B cell (primary cell): ENCODE results near the gene SMPD3. TPM values are rescaled to one million over a fixed set of nuclear protein-coding genes. Genes with fewer than 3 reads are reported as not detected.

ENCODE experiments used
- ATAC-seq: fragments of 200-7000 bp; cut with Tn5 transposase; one replicate; pipeline ENCODE4 v1.10.0; 2021; ENCODE audit warnings: low read depth, mild to moderate bottlenecking, moderate number of reproducible peaks, moderate library complexity
- CTCF ChIA-PET: fragments of 350-600 bp; sonication (Branson Sonifier 250); formaldehyde crosslinking; loops from one replicate; lab custom pipeline; 2021; ENCODE audit warnings: antibody characterized with exemption, inconsistent platforms; lab: Charles Lee
- POLR2A ChIA-PET: fragments of 350-600 bp; sonication (Branson Sonifier 250); formaldehyde crosslinking; loops from one replicate; lab custom pipeline; 2021; ENCODE audit warnings: antibody characterized with exemption; lab: Charles Lee
- DNase-seq: peaks from one replicate; pipeline ENCODE4 v3.0.0; 2013
- H2AFZ ChIP-seq: 2 replicates; pipeline ENCODE4 v1.6.1; 2012; ENCODE audit warnings: mild to moderate bottlenecking, low read depth, low read length; ENCODE audit not compliant: insufficient read depth, poor library complexity, severe bottlenecking
- H3K27ac ChIP-seq, 2 donors: 1 replicate in 1 of 2; 2 replicates in 1 of 2; pipeline ENCODE4 v1.5.1; 2012 to 2013; ENCODE audit warnings: low read length in 2 of 2, mild to moderate bottlenecking in 2 of 2, moderate library complexity in 1 of 2
- H3K27me3 ChIP-seq, 4 experiments: fragments of 200-600 bp in 1 of 4; sonication (generic) in 1 of 4; replicated peaks in 1 of 4; 1 replicate in 2 of 4; 2 replicates in 2 of 4; pipeline versions ENCODE4 v1.6.1 to v1.7.0; 2013 to 2016; ENCODE audit warnings: low read length in 3 of 4, mild to moderate bottlenecking in 2 of 4, mixed read lengths in 1 of 4, moderate library complexity in 1 of 4; ENCODE audit not compliant: insufficient read depth in 4 of 4, control insufficient read depth in 3 of 4; ENCODE audit errors: control extremely low read depth in 1 of 4
- H3K36me3 ChIP-seq, 2 experiments: replicated peaks in 1 of 2; 1 replicate in 1 of 2; 2 replicates in 1 of 2; pipeline versions ENCODE4 v1.6.1 to v1.7.1; 2013; ENCODE audit warnings: low read length in 1 of 2; ENCODE audit not compliant: insufficient read depth in 2 of 2, control insufficient read depth in 1 of 2; ENCODE audit errors: control extremely low read depth in 1 of 2, extremely low read depth in 1 of 2
- H3K4me1 ChIP-seq, 2 donors: fragments of 200-600 bp in 1 of 2; sonication (generic) in 1 of 2; 1 replicate in 1 of 2; 2 replicates in 1 of 2; pipeline versions ENCODE4 v1.5.1 to v1.6.1; 2013 to 2017; ENCODE audit warnings: low read length in 2 of 2; ENCODE audit not compliant: control insufficient read depth in 2 of 2, insufficient read depth in 2 of 2
- H3K4me2 ChIP-seq: replicated peaks from 2 replicates; pipeline ENCODE3; 2012; ENCODE audit warnings: mild to moderate bottlenecking, low read depth, low read length; ENCODE audit not compliant: poor library complexity, severe bottlenecking
- H3K4me3 ChIP-seq, 5 experiments: fragments of 200-600 bp in 1 of 5; sonication (generic) in 1 of 5; 1 replicate in 3 of 5; 2 replicates in 2 of 5; pipeline versions ENCODE4 v1.5.1 to v1.7.0; 2011 to 2016; ENCODE audit warnings: low read length in 4 of 5, mild to moderate bottlenecking in 4 of 5, low read depth in 2 of 5, control low read depth in 1 of 5, moderate library complexity in 1 of 5; ENCODE audit not compliant: insufficient read depth in 1 of 5; ENCODE audit errors: control extremely low read depth in 1 of 5, extremely low read depth in 1 of 5
- H3K79me2 ChIP-seq: fragments of 200-600 bp; sonication (generic); one replicate; pipeline ENCODE4 v1.6.0; 2016; ENCODE audit warnings: low read length; ENCODE audit not compliant: control insufficient read depth, insufficient read depth
- H3K9ac ChIP-seq: fragments of 200-600 bp; sonication (generic); 2 replicates; pipeline ENCODE4 v1.6.1; 2017; ENCODE audit warnings: mild to moderate bottlenecking, low read length, moderate library complexity
- H3K9me3 ChIP-seq, 3 donors: one replicate each; pipeline versions ENCODE4 v1.6.1 to v1.7.1; 2013; ENCODE audit warnings: low read length in 2 of 3; ENCODE audit not compliant: control insufficient read depth in 2 of 3, insufficient read depth in 1 of 3; ENCODE audit errors: control extremely low read depth in 1 of 3
- H4K20me1 ChIP-seq: 2 replicates; pipeline ENCODE4 v1.6.0; 2012; ENCODE audit warnings: mild to moderate bottlenecking, low read length; ENCODE audit not compliant: insufficient read depth, control insufficient read depth, poor library complexity, severe bottlenecking
- H3K27ac Mint-ChIP-seq: one replicate; pipeline ENCODE4 v1.8.0; 2021; ENCODE audit warnings: mixed read lengths
- H3K27me3 Mint-ChIP-seq: one replicate; pipeline ENCODE4 v1.8.0; 2021; ENCODE audit warnings: mixed read lengths
- H3K4me1 Mint-ChIP-seq: one replicate; pipeline ENCODE4 v1.8.0; 2021; ENCODE audit warnings: mixed read lengths
- H3K4me3 Mint-ChIP-seq: one replicate; pipeline ENCODE4 v1.8.0; 2021; ENCODE audit warnings: mixed read lengths
- H3K9me3 Mint-ChIP-seq: one replicate; pipeline ENCODE4 v1.8.0; 2022; ENCODE audit warnings: mixed read lengths; ENCODE audit not compliant: insufficient read depth
- CTCF ChIP-seq: fragments of 200-600 bp; IDR thresholded peaks from one replicate; pipeline ENCODE4 v1.8.0; 2022; ENCODE audit warnings: antibody characterized with exemption, mild to moderate bottlenecking
- EZH2 ChIP-seq: IDR thresholded peaks from 2 replicates; pipeline ENCODE4 v1.6.1; 2012; ENCODE audit warnings: borderline replicate concordance, low read depth, mild to moderate bottlenecking, moderate library complexity, low read length; ENCODE audit not compliant: insufficient read depth, poor library complexity, severe bottlenecking
- WGBS: methylation state at CpG from one replicate; pipeline ENCODE4 v1.1.5; 2013; ENCODE audit warnings: missing lambda C conversion rate; ENCODE audit not compliant: insufficient coverage; 5-methylcytosine and 5-hydroxymethylcytosine counted together
- intact Hi-C: fragments of 100-400 bp; cut with micrococcal nuclease; formaldehyde crosslinking; loops from one replicate; pipeline ENCODE4 v1.10.0; 2022
- polyA plus RNA-seq: library from polyadenylated mRNA; depleted of rRNA; stranded (reverse); fragments of >200 nt; gene quantifications from 2 replicates; pipeline ENCODE4 v1.2.3, GENCODE V29; 2012
- total RNA-seq, 2 donors: library from RNA; stranded (reverse); fragments of 120-200 nt in 1 of 2; gene quantifications; 1 replicate in 1 of 2; 2 replicates in 1 of 2; pipeline versions ENCODE4 v1.2.3 to v1.2.4, GENCODE V29; 2013 to 2022

SMPD3 gene
- total and polyA plus RNA-seq, 2 donors (not counting 1 experiment from before 2014, with no cell fraction given) = 1.2 to 2.8 TPM

- H3K27me3 Mint-ChIP-seq = peaks cover 15% of the 10 kb centered on the region
- H3K4me2 ChIP-seq = no peak overlapping the region
- peaks cover 0 to 6% (median 2%) of the 10 kb centered on the region in 3 donors for H3K9me3 ChIP-seq
- H4K20me1 ChIP-seq = no peaks in the 10 kb centered on the region
- no peak overlapping the region for H3K9ac ChIP-seq
- POLR2A ChIA-PET = no interaction called here
- no peaks in the 10 kb centered on the region for H3K9me3 Mint-ChIP-seq
- H3K27ac ChIP-seq = no peak overlapping the region
- H3K4me1 Mint-ChIP-seq = no peaks in the 10 kb centered on the region
- no peak overlapping the region for H3K4me3 Mint-ChIP-seq
- TF ChIP-seq CTCF = no peak
- ATAC-seq (no peak), DNase-seq (no peak)
- 76% methylated on average over 2 of the region's 5 CpGs for WGBS
- H3K36me3 ChIP-seq = no peaks in the 10 kb centered on the region
- no peak overlapping the region for H3K4me3 ChIP-seq
- H3K79me2 ChIP-seq = no peaks in the 10 kb centered on the region
- intact Hi-C loops = no loop called here
- no peak overlapping the region for H2AFZ ChIP-seq
- H3K27ac Mint-ChIP-seq = no peak overlapping the region
- CTCF ChIA-PET = no interaction called here
- H3K4me1 ChIP-seq = no peaks in the 10 kb centered on the region
- peaks cover 0 to 12% (median 4%) of the 10 kb centered on the region in 4 experiments for H3K27me3 ChIP-seq
Observed at GRCh38 chr16:68434624-68435210, 13.6 kb downstream of the SMPD3 start.

DNA sequence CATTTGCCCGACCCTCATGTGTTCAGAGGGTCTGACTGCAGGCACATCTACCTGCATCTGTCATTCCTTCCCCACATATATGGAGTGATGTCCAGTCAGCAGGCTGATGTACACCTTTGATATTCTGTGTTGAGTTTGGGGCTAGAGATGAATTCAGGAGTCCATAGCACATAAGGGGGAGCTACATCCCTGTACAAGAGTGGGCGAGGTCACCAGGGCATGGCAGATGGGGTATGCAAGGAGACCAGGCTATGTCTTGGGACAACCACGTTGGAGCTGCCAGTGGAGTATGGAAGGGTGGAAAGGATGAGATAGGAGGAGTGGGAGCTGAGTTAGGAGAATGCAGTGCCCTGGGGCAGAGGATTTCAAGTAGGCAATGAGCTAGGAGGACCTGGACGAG, 15.0 kb downstream of the SMPD3 start:
- H3K27ac ChIP-seq = no peak overlapping the region
- no peak for DNase-seq
- no peak overlapping the region for H3K4me3 ChIP-seq
- no peak overlapping the region for H3K27ac Mint-ChIP-seq
- no peaks in the 10 kb centered on the region for H3K9me3 Mint-ChIP-seq
- ChIA-PET CTCF (no interaction called here), POLR2A (no interaction called here)
- peaks cover 0 to 3% (median 0%) of the 10 kb centered on the region in 4 experiments for H3K27me3 ChIP-seq
- intact Hi-C loops = no loop called here
- peaks cover 0 to 6% (median 2%) of the 10 kb centered on the region in 3 donors for H3K9me3 ChIP-seq
- WGBS = 86% methylated on average over 2 of the region's 4 CpGs
- H3K36me3 ChIP-seq = no peaks in the 10 kb centered on the region
- no peak overlapping the region for H3K4me3 Mint-ChIP-seq
- no peak for ATAC-seq
- H3K79me2 ChIP-seq = no peaks in the 10 kb centered on the region
- no peaks in the 10 kb centered on the region for H3K4me1 Mint-ChIP-seq
- H2AFZ ChIP-seq = no peak overlapping the region
- H3K4me2 ChIP-seq = no peak overlapping the region
- TF ChIP-seq EZH2 (no peak), CTCF (no peak)
- no peaks in the 10 kb centered on the region for H4K20me1 ChIP-seq
- H3K9ac ChIP-seq = no peak overlapping the region
- H3K4me1 ChIP-seq = no peaks in the 10 kb centered on the region
- H3K27me3 Mint-ChIP-seq = peaks cover under 1% of the 10 kb centered on the region
